ENCODE measurements around the gene NPPA. TPM values are rescaled to one million over a fixed set of nuclear protein-coding genes. Genes with fewer than 3 reads are reported as not detected.

The NPPA gene
- total RNA-seq, 1 experiment from 2014 or later: not detected

DNA sequence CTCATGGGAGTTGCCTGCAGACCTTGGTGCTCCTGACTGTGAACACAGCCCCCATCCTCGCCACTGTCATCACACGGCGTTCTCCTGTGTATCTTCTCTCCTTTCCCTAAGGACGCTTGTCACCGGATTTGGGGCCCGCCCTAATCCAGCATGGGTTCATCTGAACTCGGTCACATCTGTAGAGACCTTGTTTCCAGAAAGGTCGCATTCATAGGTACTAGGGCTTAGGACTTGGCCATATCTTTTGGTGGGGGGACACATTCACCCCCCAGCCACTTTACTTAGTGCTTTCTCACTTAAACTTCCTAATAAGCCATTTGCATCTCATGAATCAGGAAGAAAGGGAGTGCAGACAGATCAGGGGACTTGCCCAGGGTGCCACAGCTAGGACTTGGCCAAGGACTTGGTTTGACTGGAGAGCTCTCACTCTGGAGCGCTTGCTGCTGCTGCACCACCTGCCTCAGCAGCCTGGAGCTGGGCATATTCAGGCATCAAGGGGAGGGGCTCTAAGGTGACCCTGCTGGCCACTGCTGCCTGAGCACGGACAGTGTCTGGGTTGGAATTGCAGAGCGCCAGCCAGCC is 9.7 kb downstream of the NPPA start:
- ChIA-PET POLR2A (ENCODE audit: unreplicated experiment) (no interaction called here), CTCF (interaction anchor here (0.5 to 1.1 kb wide), 8 partner anchors 15 to 189 kb away, joined by 3 to 7 read pairs (median 6); no protein-coding TSS in a partner anchor)
- no peaks in the 10 kb centered on the region for H3K79me2 ChIP-seq (ENCODE audit: low read length)
- H3K4me2 ChIP-seq (ENCODE audit: low read length): no peak overlapping the region
- BruUV-seq (replicated peaks): no TSS peak
- ATAC-seq (peak; percentile 19; the same call in 1 of the 2 replicates), DNase-seq (no peak)
- H3K4me1 ChIP-seq (ENCODE audit: insufficient read depth, low read length): no peaks in the 10 kb centered on the region
- H3K36me3 ChIP-seq (ENCODE audit: low read depth, low read length): peaks cover 10% of the 10 kb centered on the region
- intact Hi-C loops (cut with micrococcal nuclease): loop anchor here (1.0 kb wide), 1 partner anchor 56 kb away; no protein-coding TSS in a partner anchor
- H3K9ac ChIP-seq (ENCODE audit: low read length): no peak overlapping the region
- H3K27ac ChIP-seq (ENCODE audit: low read length): no peak overlapping the region
- H2AFZ ChIP-seq (ENCODE audit: low read length): no peak overlapping the region
- no peaks in the 10 kb centered on the region for H3K9me2 ChIP-seq (replicated peaks; ENCODE audit: low read length)
- H4K20me1 ChIP-seq (ENCODE audit: low read length): no peaks in the 10 kb centered on the region
- H3F3A ChIP-seq (ENCODE audit: low read length, unreplicated experiment): no peaks in the 10 kb centered on the region
- H3K4me3 ChIP-seq (ENCODE audit: low read length): no peak overlapping the region
- no peaks in the 10 kb centered on the region for H3K27me3 ChIP-seq (ENCODE audit: low read length)
- H3K9me3 ChIP-seq (ENCODE audit: low read length): no peaks in the 10 kb centered on the region
- TF ChIP-seq EZH2 (IDR thresholded peaks at IDR 0.05; ENCODE audit: low read length, unreplicated experiment) (no peak), CTCF (conservative IDR thresholded peaks at IDR 0.05; ENCODE audit: low read depth, low read length) (no peak), EZH2phosphoT487 (IDR thresholded peaks at IDR 0.05; ENCODE audit: borderline replicate concordance, low read length) (no peak)

GRCh38 chr1:11836955-11837766 is 10.4 kb downstream of the NPPA start:
- no peaks in the 10 kb centered on the region for H3K4me1 ChIP-seq (ENCODE audit: insufficient read depth, low read length)
- intact Hi-C loops (cut with micrococcal nuclease): no loop called here
- no peaks in the 10 kb centered on the region for H3K9me2 ChIP-seq (replicated peaks; ENCODE audit: low read length)
- ChIA-PET POLR2A (ENCODE audit: unreplicated experiment) (no interaction called here), CTCF (interaction anchor here (0.6 to 1.1 kb wide), 2 partner anchors 64 to 184 kb away, joined by 7 read pairs; no protein-coding TSS in a partner anchor)
- H3K9ac ChIP-seq (ENCODE audit: low read length): no peak overlapping the region
- no peak overlapping the region for H3K4me2 ChIP-seq (ENCODE audit: low read length)
- no peaks in the 10 kb centered on the region for H3K79me2 ChIP-seq (ENCODE audit: low read length)
- H3F3A ChIP-seq (ENCODE audit: low read length, unreplicated experiment): no peaks in the 10 kb centered on the region
- H2AFZ ChIP-seq (ENCODE audit: low read length): no peak overlapping the region
- H3K36me3 ChIP-seq (ENCODE audit: low read depth, low read length): peaks cover 10% of the 10 kb centered on the region
- no TSS peak for BruUV-seq (replicated peaks)
- no peak for DNase-seq
- no peaks in the 10 kb centered on the region for H3K27me3 ChIP-seq (ENCODE audit: low read length)
- TF ChIP-seq CTCF (conservative IDR thresholded peaks at IDR 0.05; ENCODE audit: low read depth, low read length) (no peak), EZH2phosphoT487 (IDR thresholded peaks at IDR 0.05; ENCODE audit: borderline replicate concordance, low read length) (no peak), EZH2 (IDR thresholded peaks at IDR 0.05; ENCODE audit: low read length, unreplicated experiment) (no peak)
- H3K27ac ChIP-seq (ENCODE audit: low read length): no peak overlapping the region
- H4K20me1 ChIP-seq (ENCODE audit: low read length): no peaks in the 10 kb centered on the region
- no peak overlapping the region for H3K4me3 ChIP-seq (ENCODE audit: low read length)
- ATAC-seq: no peak
- H3K9me3 ChIP-seq (ENCODE audit: low read length): no peaks in the 10 kb centered on the region
